ENCODE results near the gene CAMK2G.
"Not testable (repeated sequence)": the region's sequence is repeated elsewhere in the genome, so short reads cannot be mapped to it uniquely, and the experiment has no call there.

CAMK2G gene

DNA sequence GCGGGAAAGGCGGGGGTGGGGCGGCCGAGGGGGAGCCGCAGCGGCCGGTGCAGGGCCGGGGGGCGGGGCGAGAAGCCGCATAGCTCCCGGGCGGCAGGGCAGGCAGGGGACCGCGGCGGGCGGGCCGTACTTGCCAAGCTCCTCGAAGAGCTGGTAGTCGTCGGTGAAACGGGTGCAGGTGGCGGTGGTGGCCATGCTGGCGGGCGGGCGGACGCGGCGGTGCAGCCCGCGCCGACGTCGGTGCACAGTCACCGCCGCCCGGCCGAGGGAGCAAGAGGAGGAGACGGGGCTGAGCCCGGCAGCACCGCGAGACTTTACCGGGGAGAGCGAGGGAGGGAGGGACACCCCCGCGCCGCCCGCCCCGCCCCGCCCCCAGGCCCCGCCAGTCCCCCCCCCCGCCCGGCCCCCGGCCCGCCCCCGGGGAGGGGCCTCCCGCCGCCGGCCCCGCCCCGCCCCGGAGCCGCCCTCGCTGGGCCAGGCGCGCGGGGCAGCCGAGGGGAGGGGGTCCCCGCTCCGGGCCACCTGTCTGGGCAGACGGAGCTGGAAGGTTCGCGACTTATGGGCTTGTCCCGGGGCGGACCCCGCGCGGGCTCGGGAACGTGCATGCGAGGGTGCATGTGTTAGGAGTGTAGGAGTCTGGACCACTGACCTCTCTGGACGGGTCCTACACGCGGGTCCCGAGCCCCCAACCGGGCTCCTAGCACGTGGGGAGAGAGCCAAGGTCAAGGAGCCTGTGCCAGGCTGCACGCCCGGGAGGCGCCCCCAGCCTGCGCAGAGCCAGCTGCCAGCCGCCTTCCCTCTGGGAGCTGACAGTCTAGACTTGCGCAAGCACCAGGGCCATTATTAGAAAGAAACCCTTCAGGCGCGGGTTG, at the start of gene CAMK2G:
TSS of gene CAMK2G (minus strand) at position 289 of the 872 bp plus-strand sequence. CDS start at position 195, 94 bp downstream.
- DNase-seq, result peak; percentile 82

DNA sequence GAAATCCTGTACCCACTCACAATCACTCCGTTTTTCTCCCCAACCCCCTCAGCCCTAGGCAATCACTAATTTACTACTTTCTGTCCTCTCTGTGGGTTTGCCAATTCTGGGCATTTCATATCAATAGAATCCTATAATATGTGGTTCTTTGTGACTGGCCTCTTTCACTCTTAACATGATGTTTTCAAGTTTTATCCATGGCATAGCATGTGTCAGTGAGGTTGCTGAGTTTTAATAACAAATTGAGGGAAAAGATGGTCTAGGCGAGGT, 48.4 kb upstream of the CAMK2G start:
- no peak for DNase-seq

DNA sequence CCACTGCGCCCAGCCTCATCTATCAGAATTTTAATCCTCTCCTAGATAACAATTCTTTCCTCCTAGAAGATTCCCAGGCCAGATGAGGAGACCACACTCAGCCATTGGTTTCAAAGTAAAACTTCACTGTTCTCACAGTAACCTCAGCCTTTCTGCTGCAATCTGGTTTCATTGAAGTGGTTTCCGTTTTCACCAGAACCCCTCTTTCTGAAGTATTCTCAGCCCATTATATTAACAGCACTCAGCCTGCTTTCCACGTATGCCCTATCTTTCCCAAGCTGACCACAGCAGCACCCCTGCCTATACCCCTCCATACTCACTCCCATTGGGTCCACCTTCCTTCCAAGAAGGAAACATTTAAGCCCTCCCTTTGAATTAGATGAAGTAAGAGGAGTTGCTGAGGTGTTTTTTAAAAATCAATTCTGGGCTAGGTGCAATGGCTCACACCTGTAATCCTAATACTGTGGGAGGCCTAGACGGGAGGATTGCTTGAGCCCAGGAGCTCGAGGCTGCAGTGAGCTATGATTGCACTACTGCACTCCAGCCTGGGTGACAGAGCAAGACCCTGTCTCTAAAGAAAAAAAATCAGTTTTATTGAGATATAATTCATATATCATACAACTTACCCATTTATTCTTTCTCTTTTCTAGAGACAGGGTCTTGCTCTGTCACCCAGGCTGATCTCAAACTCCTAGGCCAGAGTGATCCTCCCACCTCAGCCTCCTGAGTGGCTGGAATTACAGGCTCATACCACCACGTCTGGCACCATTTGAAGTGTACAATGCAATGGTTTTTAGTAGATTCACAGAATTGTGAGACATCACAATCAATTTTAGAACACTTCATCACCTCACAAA, 47.9 kb upstream of the CAMK2G start:
- DNase-seq, result no peak

DNA sequence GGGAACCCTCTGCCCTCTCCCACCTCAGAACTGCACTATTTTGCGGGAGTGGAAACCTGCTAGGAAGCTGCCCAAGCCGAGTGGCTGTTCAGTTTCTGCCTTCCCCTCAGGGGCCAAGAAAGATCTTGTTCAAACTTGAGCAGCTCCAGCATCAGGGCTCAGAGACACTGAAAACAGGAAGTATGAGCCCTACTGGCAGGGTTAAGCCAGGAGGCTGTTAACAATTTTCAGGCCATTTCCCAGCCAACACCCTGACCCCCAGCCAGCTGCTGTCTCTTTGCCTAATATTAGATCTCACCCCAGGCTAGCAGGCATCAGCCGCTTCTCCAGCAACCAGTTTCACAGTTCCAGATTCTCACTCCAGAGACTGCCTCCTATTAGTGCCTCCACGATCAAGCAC, 45.7 kb upstream of the CAMK2G start:
- DNase-seq, result no peak

DNA sequence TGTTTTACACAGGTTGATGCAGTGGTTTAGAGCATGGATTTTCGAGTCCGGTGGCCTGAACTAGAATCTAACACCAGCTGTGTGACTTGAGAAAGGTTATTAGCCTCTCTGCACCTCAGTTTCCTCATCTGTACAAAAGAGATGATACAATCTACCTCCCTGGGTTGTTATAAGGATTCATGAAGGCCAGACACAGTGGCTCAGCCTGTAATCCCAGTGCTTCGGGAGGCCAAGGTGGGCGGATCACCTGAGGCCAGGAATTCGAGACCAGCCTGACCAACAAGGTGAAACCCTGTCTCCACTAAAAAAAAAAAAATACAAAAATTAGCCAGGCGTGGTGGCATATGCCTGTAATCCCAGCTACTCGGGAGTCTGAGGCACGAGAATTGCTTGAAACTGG, 45.1 kb upstream of the CAMK2G start:
- DNase-seq, result not testable (repeated sequence)

DNA sequence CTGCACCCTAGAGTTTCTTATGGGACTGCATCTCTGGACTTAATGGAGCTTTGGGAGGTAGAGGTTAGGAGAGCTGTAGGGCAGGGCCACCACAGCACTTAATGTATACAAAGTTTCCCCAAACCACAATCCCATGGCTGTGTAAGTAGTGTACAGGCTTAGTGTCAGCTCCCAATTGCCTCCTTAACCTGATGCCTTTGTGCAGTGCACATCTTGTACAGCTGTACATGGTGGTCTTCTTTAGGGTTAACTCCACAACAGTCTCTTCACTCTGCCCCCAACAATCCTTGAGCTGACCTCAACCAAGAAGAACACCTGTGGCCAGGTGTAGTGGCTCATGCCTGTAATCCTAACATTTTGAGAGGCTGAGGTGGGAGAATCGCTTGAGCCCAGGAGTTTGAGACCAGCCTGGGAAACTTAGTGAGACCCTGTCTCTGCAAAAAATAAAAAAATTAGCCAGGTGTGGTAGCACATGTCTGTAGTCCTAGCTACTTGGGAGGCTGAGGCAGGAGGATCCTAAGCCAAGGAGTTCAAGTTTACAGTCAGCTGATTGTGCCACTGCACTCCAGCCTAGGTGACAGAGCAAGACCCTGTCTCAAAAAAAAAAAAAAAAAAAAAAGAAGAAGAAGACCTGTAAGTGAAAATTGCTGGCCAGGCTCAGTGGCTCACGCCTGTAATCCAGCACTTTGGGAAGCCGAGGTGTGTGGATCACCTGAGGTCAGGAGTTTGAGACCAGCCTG, 43.4 kb upstream of the CAMK2G start:
- DNase-seq, result no peak

DNA sequence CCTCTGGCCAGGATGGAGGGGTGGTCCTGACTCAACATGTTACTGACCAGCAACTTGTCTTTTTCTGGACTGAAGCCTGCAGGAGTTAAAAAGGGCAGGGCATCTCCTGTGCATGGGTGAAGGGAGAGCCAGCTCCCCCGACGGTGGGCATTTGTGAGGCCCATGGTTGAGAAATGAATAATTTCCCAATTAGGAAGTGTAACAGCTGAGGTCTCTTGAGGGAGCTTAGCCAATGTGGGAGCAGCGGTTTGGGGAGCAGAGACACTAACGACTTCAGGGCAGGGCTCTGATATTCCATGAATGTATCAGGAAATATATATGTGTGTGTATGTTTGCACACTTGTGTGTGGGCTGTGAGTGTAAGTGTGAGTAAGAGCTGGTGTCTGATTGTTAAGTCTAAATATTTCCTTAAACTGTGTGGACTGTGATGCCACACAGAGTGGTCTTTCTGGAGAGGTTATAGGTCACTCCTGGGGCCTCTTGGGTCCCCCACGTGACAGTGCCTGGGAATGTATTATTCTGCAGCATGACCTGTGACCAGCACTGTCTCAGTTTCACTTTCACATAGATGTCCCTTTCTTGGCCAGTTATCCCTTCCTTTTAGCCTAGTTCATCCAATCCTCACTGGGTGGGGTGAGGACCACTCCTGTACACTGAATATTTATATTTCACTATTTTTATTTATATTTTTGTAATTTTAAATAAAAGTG, 42.6 kb upstream of the CAMK2G start:
- DNase-seq, result no peak

DNA sequence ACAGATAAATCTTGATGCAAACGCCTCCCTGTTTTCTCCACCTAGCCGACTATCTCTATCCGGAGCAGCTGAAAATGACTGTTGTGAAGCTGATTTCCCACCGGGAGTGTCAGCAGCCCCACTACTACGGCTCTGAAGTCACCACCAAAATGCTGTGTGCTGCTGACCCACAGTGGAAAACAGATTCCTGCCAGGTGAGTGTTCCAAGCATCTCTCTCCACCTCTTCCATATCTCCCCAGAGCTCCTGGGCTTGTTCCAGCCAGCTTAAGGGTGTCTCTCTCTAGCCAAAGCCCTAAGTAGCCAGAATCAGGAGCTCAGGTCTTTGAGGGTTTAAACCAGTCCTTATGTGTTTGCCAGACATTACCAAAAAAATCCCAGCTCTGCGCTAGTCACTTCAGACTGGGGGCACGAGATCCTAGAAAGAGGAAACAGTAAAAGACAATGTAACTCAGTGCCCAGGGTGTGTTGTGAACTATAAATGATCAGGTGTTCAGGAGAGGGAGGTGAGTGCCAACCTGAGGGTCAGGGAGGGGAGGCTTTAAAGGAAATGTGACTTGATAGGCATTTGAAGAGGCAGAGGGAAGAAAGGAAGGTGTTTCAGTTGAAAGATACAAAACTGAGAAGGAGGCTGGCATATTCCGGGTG, 41.0 kb upstream of the CAMK2G start:
- DNase-seq, result no peak

DNA sequence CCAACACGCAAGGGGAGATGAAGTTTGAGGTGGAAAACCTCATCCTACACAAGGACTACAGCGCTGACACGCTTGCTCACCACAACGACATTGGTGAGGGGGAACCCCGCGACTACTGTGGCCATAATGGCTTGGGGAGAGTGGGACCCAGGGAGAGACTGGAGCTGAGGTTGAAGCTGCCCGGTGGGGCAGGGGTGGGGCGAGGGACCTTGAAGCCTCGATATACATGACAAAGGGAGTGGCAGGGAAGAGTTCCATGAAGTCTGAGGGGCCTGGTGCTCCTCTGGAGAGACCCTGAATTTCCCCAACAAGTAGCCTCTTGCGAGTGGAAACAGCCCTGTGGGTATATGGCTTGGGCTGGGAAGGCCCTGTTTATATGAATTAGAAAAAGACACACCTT, 39.7 kb upstream of the CAMK2G start:
- DNase-seq, result no peak

DNA sequence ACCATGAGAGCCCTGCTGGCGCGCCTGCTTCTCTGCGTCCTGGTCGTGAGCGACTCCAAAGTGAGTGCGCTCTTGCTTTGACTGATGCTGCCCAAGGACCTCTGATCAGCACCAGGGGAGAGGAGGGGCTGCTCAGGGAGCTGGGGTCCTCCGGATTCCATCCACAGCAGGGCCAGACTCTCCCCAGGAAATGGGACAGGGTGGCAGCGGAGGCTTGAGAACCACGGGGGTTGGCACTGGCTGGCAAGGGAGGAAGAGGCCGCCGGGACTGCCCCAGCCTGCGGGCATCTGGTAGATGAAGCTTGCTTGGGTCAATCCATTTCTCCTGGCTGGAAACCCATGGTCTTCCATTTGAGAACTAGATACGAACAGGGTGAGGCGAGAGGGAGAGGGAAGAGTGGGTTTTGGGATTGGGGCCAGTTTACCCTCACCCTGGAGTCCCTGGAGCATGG, 37.2 kb upstream of the CAMK2G start:
- no peak for DNase-seq

DNA sequence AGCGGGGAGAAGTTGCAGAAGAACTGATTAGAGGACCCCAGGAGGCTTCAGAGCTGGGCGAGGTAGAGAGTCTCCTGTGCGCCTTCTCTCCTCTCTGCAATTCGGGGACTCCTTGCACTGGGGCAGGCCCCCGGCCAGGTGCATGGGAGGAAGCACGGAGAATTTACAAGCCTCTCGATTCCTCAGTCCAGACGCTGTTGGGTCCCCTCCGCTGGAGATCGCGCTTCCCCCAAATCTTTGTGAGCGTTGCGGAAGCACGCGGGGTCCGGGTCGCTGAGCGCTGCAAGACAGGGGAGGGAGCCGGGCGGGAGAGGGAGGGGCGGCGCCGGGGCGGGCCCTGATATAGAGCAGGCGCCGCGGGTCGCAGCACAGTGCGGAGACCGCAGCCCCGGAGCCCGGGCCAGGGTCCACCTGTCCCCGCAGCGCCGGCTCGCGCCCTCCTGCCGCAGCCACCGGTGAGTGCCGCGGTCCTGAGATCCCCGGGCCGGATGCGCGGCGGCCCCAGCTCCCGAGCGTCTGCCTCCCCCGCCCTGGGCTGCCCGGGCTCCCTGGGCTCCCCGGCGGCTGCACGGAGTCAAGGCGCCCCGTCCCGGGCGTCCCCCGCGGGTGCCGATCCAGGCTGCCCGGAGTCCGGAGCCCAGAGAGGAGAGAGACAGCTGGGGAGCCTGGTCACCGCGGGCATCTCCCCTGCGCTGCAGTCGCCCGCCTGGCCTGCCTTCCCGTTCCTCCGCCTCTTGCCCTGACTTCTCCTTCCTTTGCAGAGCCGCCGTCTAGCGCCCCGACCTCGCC, 36.6 kb upstream of the CAMK2G start, which contains the start of gene PLAU:
TSS of gene PLAU (plus strand) at position 369 of the 789 bp plus-strand sequence. CDS start 424 bp downstream, outside the sequence.
- peak; percentile 53 for DNase-seq

DNA sequence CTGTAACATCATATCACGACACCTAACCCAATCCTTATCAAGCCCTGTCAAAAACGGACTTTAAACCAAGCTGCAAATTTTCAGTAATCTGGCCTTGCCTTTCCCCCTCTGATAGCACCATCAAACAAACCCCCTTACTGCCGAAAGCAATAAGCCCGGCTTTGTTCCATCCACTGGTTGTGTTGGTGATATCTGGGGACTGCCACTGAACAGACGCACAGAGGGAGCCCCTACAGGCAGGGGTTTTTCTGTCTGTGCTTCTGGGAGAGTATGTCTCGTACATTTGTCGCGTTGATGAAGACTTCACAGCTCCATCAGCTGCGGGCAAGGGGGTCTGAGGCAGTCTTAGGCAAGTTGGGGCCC, 36.0 kb upstream of the CAMK2G start:
- no peak for DNase-seq

DNA sequence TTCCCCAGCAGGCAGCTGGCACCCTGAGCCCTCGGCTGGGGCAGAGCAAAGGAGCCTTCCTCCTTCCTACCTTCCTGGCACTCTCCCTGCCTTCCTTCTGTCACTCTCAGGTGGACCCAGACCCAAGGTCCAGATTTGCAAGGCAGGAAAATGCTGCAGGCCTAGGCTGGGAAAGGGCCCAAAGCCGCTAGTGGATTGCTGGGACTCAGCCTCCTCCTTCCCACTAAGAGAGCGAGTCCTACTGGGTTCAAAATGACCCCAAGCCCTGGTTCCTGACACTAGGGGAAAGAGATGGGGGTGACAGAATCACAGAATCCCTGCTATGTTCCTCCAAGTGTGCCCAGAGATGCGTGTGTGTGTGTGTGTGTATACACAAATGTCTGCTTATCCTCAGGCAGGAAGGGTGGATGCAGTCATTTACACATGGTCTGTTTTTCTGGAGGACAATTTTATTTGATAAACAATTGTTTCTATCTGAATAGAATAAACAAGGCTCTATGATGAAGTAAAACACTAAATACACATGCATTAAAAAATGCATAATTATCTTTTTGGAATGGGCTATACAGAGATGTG, 35.3 kb upstream of the CAMK2G start:
- no peak for DNase-seq

DNA sequence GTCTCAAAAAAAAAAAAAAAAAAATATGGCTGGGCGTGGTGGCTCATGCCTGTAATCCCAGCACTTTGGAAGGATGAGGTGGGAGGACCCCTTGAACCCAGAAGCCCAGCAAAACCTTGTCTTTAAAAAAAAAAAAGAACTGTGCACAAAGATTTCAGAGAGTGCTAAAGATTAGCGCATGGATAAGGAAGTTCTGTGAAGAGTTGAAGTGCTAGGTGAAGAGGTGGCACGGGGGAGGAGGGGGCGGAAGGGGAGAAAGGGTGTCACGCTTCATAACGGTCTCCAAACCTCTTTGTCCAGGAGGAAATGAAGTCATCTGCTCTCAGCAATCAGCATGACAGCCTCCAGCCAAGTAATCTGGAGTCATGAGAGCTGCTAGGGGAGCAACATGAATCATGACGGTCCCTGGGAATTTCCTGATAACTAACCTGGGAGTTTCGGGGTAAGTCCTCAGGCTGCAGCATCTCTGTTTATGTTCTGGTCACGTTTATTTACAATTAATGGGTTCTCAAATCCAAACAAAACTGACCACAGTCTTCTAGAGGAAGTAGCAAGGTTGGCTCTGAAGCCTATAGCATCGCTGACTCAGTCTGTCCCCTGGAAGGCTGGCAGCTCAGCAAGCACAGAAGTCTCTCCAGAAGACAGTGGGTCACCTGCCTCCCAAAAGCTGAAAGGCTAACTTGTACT, 34.6 kb upstream of the CAMK2G start:
- DNase-seq, result peak; percentile 71

DNA sequence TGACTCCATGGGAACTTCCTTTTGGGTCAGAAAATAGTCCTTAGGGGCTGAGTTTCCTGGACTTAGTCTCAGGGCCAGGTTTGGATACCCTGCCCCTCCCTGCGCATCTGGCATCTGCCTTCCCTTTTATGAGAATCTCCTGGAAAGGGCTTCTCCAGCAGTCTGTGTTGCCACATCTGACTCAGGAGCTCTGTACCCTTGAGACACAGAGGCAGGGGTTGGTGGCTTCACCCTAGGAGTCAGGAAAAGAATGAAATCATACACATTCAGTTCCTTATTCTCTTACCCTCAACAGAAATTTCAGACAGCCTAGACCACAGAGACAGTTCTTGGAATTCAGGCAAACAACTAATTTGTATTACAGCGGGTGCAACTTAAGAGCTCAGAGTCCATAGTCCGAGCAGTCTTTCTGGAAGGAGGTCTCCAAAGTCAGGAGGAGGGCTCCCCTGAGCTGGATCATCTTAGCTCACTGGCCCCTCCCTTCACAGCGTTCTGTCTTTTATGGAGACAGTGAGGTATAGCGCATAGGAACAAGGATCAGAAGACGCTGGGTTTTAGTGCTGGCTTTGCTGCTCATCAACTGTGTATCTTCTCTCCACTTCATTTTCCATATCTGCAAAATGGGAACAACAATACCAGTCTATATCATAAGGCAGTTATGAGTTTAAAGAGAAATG, 33.6 kb upstream of the CAMK2G start:
- no peak for DNase-seq

DNA sequence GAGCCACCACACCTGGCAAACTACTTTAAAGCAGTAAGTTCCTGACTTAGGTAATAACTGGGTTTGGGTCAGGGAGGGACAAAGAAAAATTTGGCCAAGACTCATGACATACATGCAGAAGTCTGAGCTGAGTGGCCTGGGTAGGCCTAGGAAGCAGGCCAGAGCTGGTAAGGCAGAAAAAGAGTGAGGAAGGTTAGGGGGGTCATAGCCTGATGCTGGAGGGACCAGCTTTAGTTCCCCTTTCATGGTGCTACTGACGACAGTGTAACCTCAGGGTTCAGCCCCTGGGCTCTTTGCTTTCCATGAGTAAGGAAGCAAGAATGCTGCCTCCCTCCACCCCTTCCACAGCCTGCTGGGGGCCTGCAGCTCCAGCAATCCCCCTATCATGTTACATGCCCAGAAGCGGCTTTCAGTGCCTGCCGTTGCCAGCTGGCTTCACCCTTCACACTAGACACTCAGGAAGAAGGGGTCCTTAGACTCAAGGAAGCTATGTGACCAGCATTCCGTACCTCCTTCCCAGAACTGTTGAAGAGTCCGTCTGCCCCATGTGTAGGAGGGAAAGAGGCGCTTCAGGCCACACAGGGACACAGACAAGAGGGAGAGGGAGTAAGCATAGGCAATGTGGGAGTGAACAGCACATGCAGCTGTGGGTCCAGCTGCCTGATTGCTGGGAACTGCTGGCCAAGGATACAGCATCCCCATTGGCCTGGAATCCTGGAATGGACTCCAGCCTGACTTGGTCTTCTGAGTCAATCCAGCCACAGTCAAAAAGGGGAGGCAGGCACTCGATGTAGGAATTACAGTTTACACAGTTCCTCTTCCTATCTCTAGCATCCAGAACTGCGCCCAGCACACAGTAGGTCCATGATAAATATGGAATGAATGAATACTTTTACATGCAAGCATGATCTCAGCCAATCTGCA, 32.4 kb upstream of the CAMK2G start:
- DNase-seq, result no peak

DNA sequence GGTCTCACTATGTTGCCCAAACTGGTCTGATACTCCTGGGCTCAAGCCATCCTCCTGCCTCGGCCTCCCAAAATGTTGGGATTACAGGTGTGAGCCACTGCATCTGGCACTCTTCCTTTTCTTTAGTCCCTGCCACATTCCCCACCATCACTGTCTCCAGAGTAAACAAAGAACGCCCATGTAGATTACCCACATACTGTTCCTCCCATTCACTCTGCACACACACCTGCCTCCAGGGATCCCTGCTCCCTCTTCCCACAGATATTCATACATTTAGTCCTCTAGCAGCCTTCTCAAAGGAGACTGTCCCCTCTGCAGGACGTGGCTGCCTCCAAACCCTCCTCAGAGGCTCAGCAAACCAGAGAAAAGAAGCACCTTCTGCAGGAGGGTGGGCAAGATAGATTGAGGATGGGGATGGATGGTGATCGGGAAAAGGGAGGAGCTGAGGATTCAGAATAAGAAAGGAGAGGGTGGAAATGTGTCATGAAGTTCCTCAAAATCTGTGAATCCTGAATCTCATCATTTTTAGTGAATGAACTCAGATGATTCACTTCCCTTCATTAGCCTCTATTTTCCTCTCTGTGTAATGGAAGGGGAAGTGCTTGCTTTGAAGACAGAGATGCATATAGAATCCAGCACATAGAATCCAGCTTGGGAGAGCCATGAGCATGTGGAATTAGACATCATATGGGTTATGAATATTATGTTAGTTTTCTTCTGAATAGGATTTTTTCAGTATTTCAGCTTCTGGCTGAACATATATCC, 31.1 kb upstream of the CAMK2G start:
- DNase-seq, result no peak

DNA sequence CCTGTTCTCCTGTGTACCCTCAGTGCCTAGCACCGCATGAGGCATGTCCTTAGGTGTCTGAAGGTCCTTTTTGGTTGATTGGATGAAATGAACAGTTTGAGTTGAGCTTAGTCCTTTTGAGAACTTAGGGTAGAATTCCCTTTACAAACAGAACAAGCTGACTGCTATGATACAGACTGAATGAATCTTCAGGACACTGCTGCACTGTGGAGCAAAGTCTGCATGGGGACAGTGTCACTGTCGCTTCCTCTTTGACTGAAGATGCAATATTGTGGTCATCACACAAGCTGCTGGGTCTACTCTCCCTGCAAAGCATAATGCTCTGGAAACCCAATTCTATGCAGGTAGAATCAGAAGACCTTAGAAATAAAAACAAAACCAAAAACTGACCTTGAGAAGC, 28.0 kb upstream of the CAMK2G start:
- DNase-seq, result no peak
